ENCODE results near the gene SLCO4A1.

Gene SLCO4A1

GRCh38 chr20:62635852-62636251 is 6.5 kb upstream of the SLCO4A1 start:
- TF ChIP-seq CTCF (IDR thresholded peaks at IDR 0.05; ENCODE audit: borderline replicate concordance, insufficient read depth, low read depth, low read length): no peak
- H3K4me3 ChIP-seq (ENCODE audit: low read depth, low read length): no peak overlapping the region

GRCh38 chr20:62636446-62636845 is 5.9 kb upstream of the SLCO4A1 start:
- TF ChIP-seq CTCF (IDR thresholded peaks at IDR 0.05; ENCODE audit: borderline replicate concordance, insufficient read depth, low read depth, low read length): no peak
- no peak overlapping the region for H3K4me3 ChIP-seq (ENCODE audit: low read depth, low read length)

GRCh38 chr20:62637110-62637509 is 5.2 kb upstream of the SLCO4A1 start:
- H3K4me3 ChIP-seq (ENCODE audit: low read depth, low read length): no peak overlapping the region
- no peak for TF ChIP-seq CTCF (IDR thresholded peaks at IDR 0.05; ENCODE audit: borderline replicate concordance, insufficient read depth, low read depth, low read length)

- no peak for TF ChIP-seq CTCF (IDR thresholded peaks at IDR 0.05; ENCODE audit: borderline replicate concordance, insufficient read depth, low read depth, low read length)
- no peak overlapping the region for H3K4me3 ChIP-seq (ENCODE audit: low read depth, low read length)
Observed at GRCh38 chr20:62637521-62638054, 4.7 kb upstream of the SLCO4A1 start.

GRCh38 chr20:62638055-62638570 is 4.2 kb upstream of the SLCO4A1 start:
- TF ChIP-seq CTCF (IDR thresholded peaks at IDR 0.05; ENCODE audit: borderline replicate concordance, insufficient read depth, low read depth, low read length): no peak
- H3K4me3 ChIP-seq (ENCODE audit: low read depth, low read length): no peak overlapping the region

GRCh38 chr20:62638679-62639406 is 3.5 kb upstream of the SLCO4A1 start:
- no peak overlapping the region for H3K4me3 ChIP-seq (ENCODE audit: low read depth, low read length)
- TF ChIP-seq CTCF (IDR thresholded peaks at IDR 0.05; ENCODE audit: borderline replicate concordance, insufficient read depth, low read depth, low read length): no peak

GRCh38 chr20:62639765-62640164 is 2.5 kb upstream of the SLCO4A1 start:
- no peak for TF ChIP-seq CTCF (IDR thresholded peaks at IDR 0.05; ENCODE audit: borderline replicate concordance, insufficient read depth, low read depth, low read length)
- no peak overlapping the region for H3K4me3 ChIP-seq (ENCODE audit: low read depth, low read length)

Measured in GM12875 (cell line).